ENCODE data around the gene NACAD. TPM values are rescaled to one million over a fixed set of nuclear protein-coding genes. Genes with fewer than 3 reads are reported as not detected.

NACAD gene
- total RNA-seq, 1 donor from 2014 or later, result 1.0 TPM

DNA sequence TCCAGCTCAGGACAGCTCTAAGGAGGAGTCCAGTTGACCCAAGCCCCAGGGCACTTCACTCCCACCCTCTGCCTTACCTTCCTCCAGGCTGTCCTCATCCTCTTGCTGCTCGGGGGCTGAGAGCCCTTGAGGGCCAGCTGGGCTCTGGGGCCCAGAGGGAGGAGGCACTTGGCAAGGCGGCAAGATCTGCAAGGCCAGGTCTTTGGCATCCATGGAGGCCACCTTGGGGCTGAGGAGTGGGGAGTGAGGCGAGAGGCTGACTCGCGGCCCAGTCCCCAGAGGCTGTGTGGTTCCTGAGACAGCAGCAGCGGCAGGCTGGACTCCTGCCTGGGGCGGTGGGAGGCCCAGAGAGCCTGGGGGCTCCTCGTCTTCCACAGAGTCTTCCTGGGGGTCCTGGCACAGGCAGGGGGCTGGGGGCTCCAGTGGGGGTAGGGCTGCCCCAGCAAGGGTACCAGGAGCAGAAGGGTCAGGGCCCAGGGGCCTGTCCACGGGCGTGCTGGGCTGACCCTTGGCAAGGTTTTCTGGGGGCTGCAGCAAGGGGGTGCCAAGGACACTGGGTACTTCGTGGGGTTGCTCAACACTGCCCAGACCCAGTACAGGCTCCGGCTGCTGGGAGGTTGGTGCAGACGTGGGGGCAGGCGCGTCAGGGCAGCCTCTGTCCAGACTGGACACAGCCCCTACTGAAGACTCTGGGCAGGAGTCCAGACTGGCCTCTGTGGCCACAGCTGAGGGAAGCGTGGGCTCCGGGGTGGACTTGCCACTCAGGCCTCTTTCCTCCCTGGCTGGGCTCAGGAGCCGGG is 6.5 kb downstream of the NACAD start:
- no peaks in the 10 kb centered on the region for H3K4me1 ChIP-seq (ENCODE audit: control insufficient read depth in 3 of 3, insufficient read depth in 3 of 3, low read length in 3 of 3)
- H3K9ac ChIP-seq (ENCODE audit: low read depth in 1 of 3, low read length in 3 of 3), result no peak overlapping the region
- no peaks in the 10 kb centered on the region for H3K27me3 ChIP-seq (ENCODE audit: control insufficient read depth in 3 of 3, insufficient read depth in 3 of 3, low read length in 3 of 3)
- H3K9me3 ChIP-seq (ENCODE audit: control insufficient read depth in 3 of 3, low read length in 3 of 3), result no peaks in the 10 kb centered on the region
- H3K36me3 ChIP-seq (ENCODE audit: control insufficient read depth in 3 of 3, insufficient read depth in 3 of 3, low read length in 3 of 3), result peaks cover 0 to 3% (median 1%) of the 10 kb centered on the region in 3 donors
- H3K4me3 ChIP-seq (ENCODE audit: low read length in 3 of 3), result no peak overlapping the region
- no peak overlapping the region for H3K27ac ChIP-seq (ENCODE audit: low read depth, low read length)

GRCh38 chr7:45081670-45081974 is 7.1 kb downstream of the NACAD start:
- H3K27ac ChIP-seq (ENCODE audit: low read depth, low read length), result no peak overlapping the region
- H3K4me3 ChIP-seq (ENCODE audit: low read length in 3 of 3), result no peak overlapping the region
- H3K9me3 ChIP-seq (ENCODE audit: control insufficient read depth in 3 of 3, low read length in 3 of 3), result no peaks in the 10 kb centered on the region
- H3K27me3 ChIP-seq (ENCODE audit: control insufficient read depth in 3 of 3, insufficient read depth in 3 of 3, low read length in 3 of 3), result no peaks in the 10 kb centered on the region
- H3K36me3 ChIP-seq (ENCODE audit: control insufficient read depth in 3 of 3, insufficient read depth in 3 of 3, low read length in 3 of 3), result peaks cover 5 to 7% (median 6%) of the 10 kb centered on the region in 3 donors
- no peak overlapping the region for H3K9ac ChIP-seq (ENCODE audit: low read depth in 1 of 3, low read length in 3 of 3)
- H3K4me1 ChIP-seq (ENCODE audit: control insufficient read depth in 3 of 3, insufficient read depth in 3 of 3, low read length in 3 of 3), result no peaks in the 10 kb centered on the region

GRCh38 chr7:45080958-45081669 is 7.7 kb downstream of the NACAD start:
- no peak overlapping the region for H3K4me3 ChIP-seq (ENCODE audit: low read length in 3 of 3)
- no peak overlapping the region for H3K9ac ChIP-seq (ENCODE audit: low read depth in 1 of 3, low read length in 3 of 3)
- no peaks in the 10 kb centered on the region for H3K9me3 ChIP-seq (ENCODE audit: control insufficient read depth in 3 of 3, low read length in 3 of 3)
- H3K36me3 ChIP-seq (ENCODE audit: control insufficient read depth in 3 of 3, insufficient read depth in 3 of 3, low read length in 3 of 3), result peaks cover 9 to 11% (median 10%) of the 10 kb centered on the region in 3 donors
- H3K27me3 ChIP-seq (ENCODE audit: control insufficient read depth in 3 of 3, insufficient read depth in 3 of 3, low read length in 3 of 3), result no peaks in the 10 kb centered on the region
- no peaks in the 10 kb centered on the region for H3K4me1 ChIP-seq (ENCODE audit: control insufficient read depth in 3 of 3, insufficient read depth in 3 of 3, low read length in 3 of 3)
- H3K27ac ChIP-seq (ENCODE audit: low read depth, low read length), result no peak overlapping the region

DNA sequence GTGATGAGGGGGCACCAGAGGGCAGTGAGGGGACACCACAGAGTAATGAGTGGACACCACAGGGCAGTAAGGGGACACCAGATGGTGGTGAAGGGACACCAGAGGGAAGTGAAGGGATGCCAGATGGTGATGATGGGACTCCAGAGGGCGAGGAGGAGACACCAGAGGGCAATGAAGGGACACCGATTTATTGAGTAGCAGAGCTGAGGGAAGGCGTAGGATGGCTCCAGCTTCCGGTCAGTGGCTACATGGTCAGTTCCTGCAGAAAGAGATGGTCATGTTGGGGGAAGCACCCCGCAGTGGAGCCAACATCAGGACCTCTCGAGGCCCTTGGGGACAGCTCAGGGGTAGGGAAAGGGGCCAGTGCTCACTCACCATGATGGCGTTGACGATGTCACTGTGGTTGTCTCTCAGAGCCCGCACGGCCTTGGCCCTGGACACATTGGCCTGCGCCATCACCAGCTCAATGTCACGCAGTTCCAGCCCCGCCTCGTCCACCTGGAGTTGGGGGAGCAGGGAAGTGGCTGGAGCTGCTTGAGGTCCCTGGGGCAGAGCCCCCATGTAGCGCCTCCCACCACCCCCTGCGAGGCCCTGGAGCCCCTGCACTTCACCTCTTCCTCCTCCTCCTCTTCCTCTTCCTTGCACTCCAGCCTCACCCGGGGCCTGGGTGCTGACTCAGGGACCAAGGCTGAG is 8.4 kb downstream of the NACAD start:
- H3K36me3 ChIP-seq (ENCODE audit: control insufficient read depth in 3 of 3, insufficient read depth in 3 of 3, low read length in 3 of 3), result peaks cover 16 to 18% (median 17%) of the 10 kb centered on the region in 3 donors
- H3K27me3 ChIP-seq (ENCODE audit: control insufficient read depth in 3 of 3, insufficient read depth in 3 of 3, low read length in 3 of 3), result no peaks in the 10 kb centered on the region
- H3K9ac ChIP-seq (ENCODE audit: low read depth in 1 of 3, low read length in 3 of 3), result no peak overlapping the region
- no peak overlapping the region for H3K4me3 ChIP-seq (ENCODE audit: low read length in 3 of 3)
- no peaks in the 10 kb centered on the region for H3K4me1 ChIP-seq (ENCODE audit: control insufficient read depth in 3 of 3, insufficient read depth in 3 of 3, low read length in 3 of 3)
- no peaks in the 10 kb centered on the region for H3K9me3 ChIP-seq (ENCODE audit: control insufficient read depth in 3 of 3, low read length in 3 of 3)
- no peak overlapping the region for H3K27ac ChIP-seq (ENCODE audit: low read depth, low read length)

DNA sequence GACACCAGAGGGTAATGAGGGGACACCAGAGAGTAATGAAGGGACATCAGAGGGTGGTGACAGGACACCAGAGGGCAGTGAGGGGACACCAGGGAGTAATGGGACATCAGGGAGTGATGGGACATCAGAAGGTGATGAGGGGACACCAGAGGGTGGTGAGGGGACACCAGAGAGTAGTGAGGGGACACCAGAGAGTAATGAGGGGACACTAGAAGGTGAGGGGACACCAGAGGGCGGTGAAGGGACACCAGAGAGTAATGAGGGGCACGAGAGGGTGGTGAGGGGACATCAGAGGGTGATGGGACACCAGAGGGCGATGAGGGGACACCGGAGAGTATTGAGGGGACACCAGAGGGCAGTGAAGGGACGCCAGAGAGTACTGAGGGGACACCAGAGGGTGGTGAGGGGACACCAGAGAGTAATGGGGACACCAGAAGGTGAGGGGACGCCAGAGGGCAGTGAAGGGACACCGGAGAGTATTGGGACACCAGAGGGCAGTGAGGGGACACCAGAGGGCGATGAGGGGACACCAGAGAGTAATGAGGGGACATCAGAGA is 10.6 kb downstream of the NACAD start:
- Histone ChIP-seq H3K36me3 (ENCODE audit: control insufficient read depth in 3 of 3, insufficient read depth in 3 of 3, low read length in 3 of 3) (peaks cover 36 to 38% (median 37%) of the 10 kb centered on the region in 3 donors), H3K27ac (ENCODE audit: low read depth, low read length) (no peak overlapping the region), H3K4me3 (ENCODE audit: low read length in 3 of 3) (no peak overlapping the region), H3K9ac (ENCODE audit: low read depth in 1 of 3, low read length in 3 of 3) (no peak overlapping the region), H3K27me3 (ENCODE audit: control insufficient read depth in 3 of 3, insufficient read depth in 3 of 3, low read length in 3 of 3) (no peaks in the 10 kb centered on the region), H3K9me3 (ENCODE audit: control insufficient read depth in 3 of 3, low read length in 3 of 3) (no peaks in the 10 kb centered on the region), H3K4me1 (ENCODE audit: control insufficient read depth in 3 of 3, insufficient read depth in 3 of 3, low read length in 3 of 3) (no peaks in the 10 kb centered on the region)

GRCh38 chr7:45077579-45077978 is 11.2 kb downstream of the NACAD start:
- Histone ChIP-seq H3K4me3 (ENCODE audit: low read length in 3 of 3) (no peak overlapping the region), H3K27ac (ENCODE audit: low read depth, low read length) (no peak overlapping the region), H3K9ac (ENCODE audit: low read depth in 1 of 3, low read length in 3 of 3) (no peak overlapping the region), H3K4me1 (ENCODE audit: control insufficient read depth in 3 of 3, insufficient read depth in 3 of 3, low read length in 3 of 3) (no peaks in the 10 kb centered on the region), H3K9me3 (ENCODE audit: control insufficient read depth in 3 of 3, low read length in 3 of 3) (no peaks in the 10 kb centered on the region), H3K27me3 (ENCODE audit: control insufficient read depth in 3 of 3, insufficient read depth in 3 of 3, low read length in 3 of 3) (no peaks in the 10 kb centered on the region), H3K36me3 (ENCODE audit: control insufficient read depth in 3 of 3, insufficient read depth in 3 of 3, low read length in 3 of 3) (peaks cover 41 to 44% (median 44%) of the 10 kb centered on the region in 3 donors)

DNA sequence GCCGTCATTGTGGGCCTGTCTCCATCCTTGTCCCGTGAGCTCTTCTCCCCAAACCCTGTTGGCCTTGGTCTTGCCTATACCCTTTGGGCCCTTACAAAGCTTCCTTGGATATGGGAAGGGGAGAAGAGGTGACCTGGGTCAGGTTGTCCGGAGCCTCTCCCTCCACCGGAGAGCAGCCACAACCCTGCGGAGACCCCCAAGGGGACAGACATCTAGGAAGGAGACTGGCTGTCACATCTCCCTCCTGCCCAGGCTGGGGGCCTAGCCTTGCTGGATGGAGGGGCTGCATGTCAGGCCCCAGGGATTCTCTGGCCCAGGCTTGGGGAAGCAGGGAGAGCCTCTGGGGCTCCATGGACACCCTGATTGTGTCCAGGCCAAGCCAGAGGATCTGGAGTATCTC is 11.8 kb downstream of the NACAD start:
- Histone ChIP-seq H3K36me3 (ENCODE audit: control insufficient read depth in 3 of 3, insufficient read depth in 3 of 3, low read length in 3 of 3) (peaks cover 48 to 50% (median 49%) of the 10 kb centered on the region in 3 donors), H3K9ac (ENCODE audit: low read depth in 1 of 3, low read length in 3 of 3) (no peak overlapping the region), H3K4me1 (ENCODE audit: control insufficient read depth in 3 of 3, insufficient read depth in 3 of 3, low read length in 3 of 3) (no peaks in the 10 kb centered on the region), H3K27ac (ENCODE audit: low read depth, low read length) (no peak overlapping the region), H3K27me3 (ENCODE audit: control insufficient read depth in 3 of 3, insufficient read depth in 3 of 3, low read length in 3 of 3) (no peaks in the 10 kb centered on the region), H3K9me3 (ENCODE audit: control insufficient read depth in 3 of 3, low read length in 3 of 3) (no peaks in the 10 kb centered on the region), H3K4me3 (ENCODE audit: low read length in 3 of 3) (no peak overlapping the region)

DNA sequence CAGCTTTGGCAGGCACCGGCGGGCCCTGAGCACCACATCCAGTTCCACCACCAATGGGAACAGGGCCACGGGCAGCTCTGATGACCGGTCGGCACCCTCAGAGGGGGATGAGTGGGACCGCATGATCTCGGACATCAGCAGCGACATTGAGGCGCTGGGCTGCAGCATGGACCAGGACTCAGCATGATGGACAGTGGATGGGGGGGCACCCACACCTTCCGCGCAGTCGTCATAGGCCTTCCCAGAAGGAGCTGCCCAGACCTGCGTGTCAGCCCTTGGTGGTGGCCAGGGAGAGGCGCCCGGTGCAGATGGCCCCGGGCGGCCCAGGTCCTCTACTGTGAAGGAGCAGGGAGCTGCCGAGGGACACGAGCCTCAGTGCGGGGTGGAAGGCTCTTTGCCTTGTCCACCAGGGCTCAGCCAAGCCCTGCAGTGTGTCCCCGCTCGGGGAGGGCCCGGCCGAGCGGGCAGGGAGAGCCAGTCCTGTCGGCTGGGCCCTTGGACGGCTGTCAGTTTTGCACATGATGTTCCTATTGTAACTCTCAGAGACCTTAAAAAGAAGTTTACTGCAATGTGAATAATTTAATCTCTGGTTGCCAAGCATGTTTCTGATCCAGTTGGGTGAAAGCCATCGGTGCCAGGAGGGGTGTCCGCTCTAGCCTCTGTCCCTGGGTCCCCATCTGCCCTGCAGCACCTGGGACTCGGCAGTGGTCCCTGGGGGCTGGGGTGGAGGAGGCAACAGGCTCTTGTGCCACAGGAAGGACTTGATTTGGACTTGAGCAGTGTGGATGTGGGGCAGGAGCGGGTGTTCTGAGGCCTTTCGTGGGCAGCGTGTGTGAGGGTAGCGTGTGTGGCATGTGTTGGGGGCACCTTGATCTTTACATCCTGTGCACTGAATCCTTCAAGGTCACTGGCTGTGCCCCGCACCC is 12.6 kb downstream of the NACAD start:
- H3K4me3 ChIP-seq (ENCODE audit: low read length in 3 of 3), result no peak overlapping the region
- H3K27ac ChIP-seq (ENCODE audit: low read depth, low read length), result no peak overlapping the region
- H3K9ac ChIP-seq (ENCODE audit: low read depth in 1 of 3, low read length in 3 of 3), result no peak overlapping the region
- H3K9me3 ChIP-seq (ENCODE audit: control insufficient read depth in 3 of 3, low read length in 3 of 3), result no peaks in the 10 kb centered on the region
- no peaks in the 10 kb centered on the region for H3K27me3 ChIP-seq (ENCODE audit: control insufficient read depth in 3 of 3, insufficient read depth in 3 of 3, low read length in 3 of 3)
- H3K36me3 ChIP-seq (ENCODE audit: control insufficient read depth in 3 of 3, insufficient read depth in 3 of 3, low read length in 3 of 3), result peaks cover 53 to 57% (median 57%) of the 10 kb centered on the region in 3 donors
- no peaks in the 10 kb centered on the region for H3K4me1 ChIP-seq (ENCODE audit: control insufficient read depth in 3 of 3, insufficient read depth in 3 of 3, low read length in 3 of 3)

DNA sequence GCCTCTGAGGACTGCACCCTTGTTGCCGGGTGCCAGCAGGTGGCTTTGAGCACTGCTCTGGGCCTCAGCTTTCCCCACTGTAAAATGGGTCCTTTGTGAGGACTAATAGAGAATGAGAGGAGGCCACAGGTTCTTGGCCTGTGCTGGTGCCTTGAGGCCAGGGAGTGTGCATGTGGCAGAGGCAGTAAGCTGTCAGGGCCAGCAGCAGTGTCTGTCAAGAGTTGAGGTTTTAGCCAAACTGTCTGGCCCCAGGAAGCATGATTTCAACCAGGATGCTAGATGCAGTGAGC is 13.5 kb downstream of the NACAD start:
- peaks cover 57 to 62% (median 58%) of the 10 kb centered on the region in 3 donors for H3K36me3 ChIP-seq (ENCODE audit: control insufficient read depth in 3 of 3, insufficient read depth in 3 of 3, low read length in 3 of 3)
- no peak overlapping the region for H3K27ac ChIP-seq (ENCODE audit: low read depth, low read length)
- no peaks in the 10 kb centered on the region for H3K9me3 ChIP-seq (ENCODE audit: control insufficient read depth in 3 of 3, low read length in 3 of 3)
- no peak overlapping the region for H3K9ac ChIP-seq (ENCODE audit: low read depth in 1 of 3, low read length in 3 of 3)
- no peaks in the 10 kb centered on the region for H3K4me1 ChIP-seq (ENCODE audit: control insufficient read depth in 3 of 3, insufficient read depth in 3 of 3, low read length in 3 of 3)
- H3K27me3 ChIP-seq (ENCODE audit: control insufficient read depth in 3 of 3, insufficient read depth in 3 of 3, low read length in 3 of 3), result no peaks in the 10 kb centered on the region
- no peak overlapping the region for H3K4me3 ChIP-seq (ENCODE audit: low read length in 3 of 3)
